Mesendoderm (in vitro differentiated cells): ENCODE measurements around the gene DOLPP1.
"Not testable (repeated sequence)": the region's sequence is repeated elsewhere in the genome, so short reads cannot be mapped to it uniquely, and the experiment has no call there.

Experiments
- DNase-seq: peaks from one replicate; pipeline ENCODE4 v3.0.0; 2013
- H2AK5ac ChIP-seq: 2 replicates; pipeline ENCODE4 v1.6.1; 2013; ENCODE audit warnings: low read length, inconsistent platforms
- H2BK120ac ChIP-seq: 2 replicates; pipeline ENCODE4 v1.6.1; 2013; ENCODE audit warnings: low read depth, mild to moderate bottlenecking, low read length, moderate library complexity, mixed read lengths
- H2BK15ac ChIP-seq: replicated peaks from 2 replicates; pipeline ENCODE4 v1.6.1; 2013; ENCODE audit warnings: low read depth, mild to moderate bottlenecking, moderate library complexity
- H2BK5ac ChIP-seq: 2 replicates; pipeline ENCODE4 v1.6.1; 2013; ENCODE audit warnings: low read length, inconsistent platforms
- H3K18ac ChIP-seq: 2 replicates; pipeline ENCODE4 v1.6.1; 2013; ENCODE audit warnings: mild to moderate bottlenecking, low read length, mixed read lengths
- H3K23ac ChIP-seq: one replicate; pipeline ENCODE4 v1.6.1; 2013; ENCODE audit warnings: low read length
- H3K27ac ChIP-seq: 2 replicates; pipeline ENCODE4 v1.5.1; 2013; ENCODE audit warnings: low read depth, mild to moderate bottlenecking, inconsistent platforms, low read length, moderate library complexity
- H3K27me3 ChIP-seq: 2 replicates; pipeline ENCODE4 v1.6.1; 2013; ENCODE audit warnings: low read length, control low read depth, mild to moderate bottlenecking, inconsistent platforms; ENCODE audit not compliant: insufficient read depth, poor library complexity
- H3K36me3 ChIP-seq: 2 replicates; pipeline ENCODE4 v1.6.1; 2013; ENCODE audit warnings: low read length, inconsistent platforms; ENCODE audit not compliant: control insufficient read depth, insufficient read depth
- H3K4ac ChIP-seq: one replicate; pipeline ENCODE4 v1.6.1; 2013; ENCODE audit warnings: low read depth, mild to moderate bottlenecking, low read length, moderate library complexity
- H3K4me1 ChIP-seq: 2 replicates; pipeline ENCODE4 v1.6.1; 2013; ENCODE audit warnings: low read depth, low read length, inconsistent platforms; ENCODE audit not compliant: control insufficient read depth
- H3K4me2 ChIP-seq: 2 replicates; pipeline ENCODE4 v1.6.1; 2013; ENCODE audit warnings: low read length
- H3K4me3 ChIP-seq: 2 replicates; pipeline ENCODE4 v1.5.1; 2013; ENCODE audit warnings: mild to moderate bottlenecking, low read length
- H3K56ac ChIP-seq: one replicate; pipeline ENCODE4 v1.6.1; 2013; ENCODE audit warnings: low read length
- H3K79me1 ChIP-seq: 2 replicates; pipeline ENCODE4 v1.6.1; 2013; ENCODE audit warnings: low read length, inconsistent platforms
- H3K79me2 ChIP-seq: 2 replicates; pipeline ENCODE4 v1.6.1; 2013; ENCODE audit warnings: mild to moderate bottlenecking, low read length; ENCODE audit not compliant: control insufficient read depth, insufficient read depth
- H3K9ac ChIP-seq: 2 replicates; pipeline ENCODE4 v1.6.1; 2013; ENCODE audit warnings: low read length, inconsistent platforms
- H4K5ac ChIP-seq: one replicate; pipeline ENCODE4 v1.6.1; 2013; ENCODE audit warnings: low read length
- H4K8ac ChIP-seq: one replicate; pipeline ENCODE4 v1.6.1; 2013; ENCODE audit warnings: low read depth, mild to moderate bottlenecking, control low read depth, low read length, moderate library complexity
- WGBS: extraction: QIAGEN DNeasy Blood & Tissue Kit; methylation state at CpG from one replicate; pipeline ENCODE4 v1.1.7; 2013; ENCODE audit warnings: low lambda C conversion rate, missing lambda C conversion rate; ENCODE audit not compliant: insufficient coverage; ENCODE audit errors: extremely low coverage; 5-methylcytosine and 5-hydroxymethylcytosine counted together

Gene DOLPP1

GRCh38 chr9:129124506-129125069 is 43.7 kb downstream of the DOLPP1 start:
- Histone ChIP-seq H3K4me1 (peaks cover 7% of the 10 kb centered on the region), H3K18ac (no peak overlapping the region), H3K4me3 (no peak overlapping the region), H2AK5ac (no peak overlapping the region), H3K9ac (no peak overlapping the region), H3K23ac (no peak overlapping the region), H3K56ac (peak overlapping the region; percentile 7), H3K79me2 (no peaks in the 10 kb centered on the region), H3K27ac (no peak overlapping the region), H2BK15ac (no peak overlapping the region), H3K79me1 (peaks cover 5% of the 10 kb centered on the region), H3K4me2 (no peak overlapping the region), H3K36me3 (peaks cover 7% of the 10 kb centered on the region), H4K5ac (no peak overlapping the region), H3K27me3 (no peaks in the 10 kb centered on the region), H2BK5ac (no peak overlapping the region), H3K4ac (no peak overlapping the region), H4K8ac (no peak overlapping the region), H2BK120ac (no peak overlapping the region)
- no peak for DNase-seq
- no CpG with 5 or more reads among the region's 3 CpGs for WGBS

- peaks cover 5% of the 10 kb centered on the region for H3K79me1 ChIP-seq
- H3K27me3 ChIP-seq: no peaks in the 10 kb centered on the region
- no peak overlapping the region for H4K5ac ChIP-seq
- no peak overlapping the region for H3K18ac ChIP-seq
- H3K4me3 ChIP-seq: no peak overlapping the region
- no peak overlapping the region for H2BK15ac ChIP-seq
- H2AK5ac ChIP-seq: no peak overlapping the region
- no peak overlapping the region for H3K27ac ChIP-seq
- no peak overlapping the region for H2BK5ac ChIP-seq
- H3K9ac ChIP-seq: no peak overlapping the region
- peaks cover 6% of the 10 kb centered on the region for H3K36me3 ChIP-seq
- H4K8ac ChIP-seq: no peak overlapping the region
- H3K79me2 ChIP-seq: no peaks in the 10 kb centered on the region
- H3K4me1 ChIP-seq: peaks cover 7% of the 10 kb centered on the region
- H3K23ac ChIP-seq: no peak overlapping the region
- no peak overlapping the region for H3K4ac ChIP-seq
- no peak for DNase-seq
- no peak overlapping the region for H3K4me2 ChIP-seq
- H2BK120ac ChIP-seq: no peak overlapping the region
- no CpG with 5 or more reads among the region's 8 CpGs for WGBS
- H3K56ac ChIP-seq: no peak overlapping the region
Measured at GRCh38 chr9:129125478-129125877, 44.6 kb downstream of the DOLPP1 start.

- Histone ChIP-seq H3K4me2 (peak overlapping the region; percentile 4), H4K8ac (no peak overlapping the region), H3K36me3 (peaks cover 3% of the 10 kb centered on the region), H2BK5ac (no peak overlapping the region), H3K18ac (no peak overlapping the region), H3K4me1 (peaks cover 7% of the 10 kb centered on the region), H3K56ac (peak overlapping the region; percentile 75), H3K79me2 (no peaks in the 10 kb centered on the region), H4K5ac (no peak overlapping the region), H2BK15ac (no peak overlapping the region), H2AK5ac (no peak overlapping the region), H3K27ac (peak overlapping the region; percentile 79), H3K4me3 (no peak overlapping the region), H3K79me1 (peaks cover 3% of the 10 kb centered on the region), H3K4ac (no peak overlapping the region), H3K27me3 (no peaks in the 10 kb centered on the region), H3K9ac (peak overlapping the region; percentile 57), H2BK120ac (no peak overlapping the region), H3K23ac (no peak overlapping the region)
- peak; percentile 82 for DNase-seq
- no CpG with 5 or more reads among the region's 10 CpGs for WGBS
Measured at GRCh38 chr9:129126749-129127618, 46.1 kb downstream of the DOLPP1 start.

GRCh38 chr9:129128689-129129088 is 47.8 kb downstream of the DOLPP1 start:
- no peak overlapping the region for H3K27ac ChIP-seq
- H3K4me1 ChIP-seq: peaks cover 7% of the 10 kb centered on the region
- no peak overlapping the region for H3K18ac ChIP-seq
- no peak overlapping the region for H2AK5ac ChIP-seq
- H2BK5ac ChIP-seq: no peak overlapping the region
- H3K4ac ChIP-seq: no peak overlapping the region
- WGBS: no CpG with 5 or more reads among the region's 5 CpGs
- no peak overlapping the region for H3K4me3 ChIP-seq
- H3K56ac ChIP-seq: no peak overlapping the region
- no peak overlapping the region for H3K4me2 ChIP-seq
- H3K23ac ChIP-seq: no peak overlapping the region
- no peak overlapping the region for H4K8ac ChIP-seq
- no peaks in the 10 kb centered on the region for H3K79me2 ChIP-seq
- peaks cover 3% of the 10 kb centered on the region for H3K79me1 ChIP-seq
- no peak for DNase-seq
- H3K27me3 ChIP-seq: no peaks in the 10 kb centered on the region
- no peak overlapping the region for H2BK120ac ChIP-seq
- no peak overlapping the region for H2BK15ac ChIP-seq
- peaks cover 5% of the 10 kb centered on the region for H3K36me3 ChIP-seq
- no peak overlapping the region for H3K9ac ChIP-seq
- H4K5ac ChIP-seq: no peak overlapping the region

GRCh38 chr9:129130271-129130670 is 49.4 kb downstream of the DOLPP1 start:
- H2AK5ac ChIP-seq, H2BK120ac ChIP-seq, H3K27ac ChIP-seq, H3K27me3 ChIP-seq, H3K79me1 ChIP-seq, H2BK5ac ChIP-seq, H3K4ac ChIP-seq, H3K23ac ChIP-seq, H4K8ac ChIP-seq, H3K79me2 ChIP-seq, H4K5ac ChIP-seq, H2BK15ac ChIP-seq, H3K18ac ChIP-seq, DNase-seq, H3K4me1 ChIP-seq, H3K4me3 ChIP-seq, H3K4me2 ChIP-seq, H3K56ac ChIP-seq, H3K9ac ChIP-seq, H3K36me3 ChIP-seq: not testable (repeated sequence)
- no CpG with 5 or more reads among the region's 7 CpGs for WGBS
